CD14-positive monocyte (primary cell): ENCODE data around the gene DACT1. TPM values are rescaled to one million over a fixed set of nuclear protein-coding genes. Genes with fewer than 3 reads are reported as not detected.

Experiments used
- DNase-seq, 3 donors: peaks; one replicate each; pipeline ENCODE4 v3.0.0-alpha.2; 2011 to 2022
- H2AFZ ChIP-seq: 2 replicates; pipeline ENCODE4 v1.6.0; 2012; ENCODE audit warnings: mild to moderate bottlenecking, low read depth, low read length, inconsistent platforms; ENCODE audit not compliant: insufficient read depth, poor library complexity, severe bottlenecking
- H3K27ac ChIP-seq, 2 donors: 1 replicate in 1 of 2; 2 replicates in 1 of 2; pipeline ENCODE4 v1.5.1; 2012 to 2013; ENCODE audit warnings: low read length in 2 of 2, control low read depth in 1 of 2, inconsistent platforms in 1 of 2, low read depth in 1 of 2, mild to moderate bottlenecking in 1 of 2
- H3K27me3 ChIP-seq, 2 donors: one replicate each; pipeline versions ENCODE4 v1.6.0 to v1.6.1; 2011 to 2013; ENCODE audit warnings: low read length in 2 of 2; ENCODE audit not compliant: control insufficient read depth in 2 of 2, insufficient read depth in 2 of 2
- H3K36me3 ChIP-seq, 2 donors: replicated peaks in 1 of 2; 1 replicate in 1 of 2; 2 replicates in 1 of 2; pipeline versions ENCODE4 v1.5.1 to v1.6.1; 2012 to 2013; ENCODE audit warnings: low read length in 2 of 2, control low read depth in 1 of 2, inconsistent platforms in 1 of 2, mild to moderate bottlenecking in 1 of 2; ENCODE audit not compliant: insufficient read depth in 2 of 2, control insufficient read depth in 1 of 2
- H3K4me1 ChIP-seq, 2 donors: 1 replicate in 1 of 2; 2 replicates in 1 of 2; pipeline versions ENCODE4 v1.5.1 to v1.6.1; 2012 to 2013; ENCODE audit warnings: low read length in 2 of 2, control low read depth in 1 of 2, inconsistent platforms in 1 of 2, mild to moderate bottlenecking in 1 of 2, moderate library complexity in 1 of 2; ENCODE audit not compliant: insufficient read depth in 2 of 2, control insufficient read depth in 1 of 2
- H3K4me2 ChIP-seq: replicated peaks from 2 replicates; pipeline ENCODE3; 2012; ENCODE audit warnings: low read length, moderate library complexity, mild to moderate bottlenecking; ENCODE audit not compliant: poor library complexity, severe bottlenecking; ENCODE audit errors: extremely low read depth
- H3K4me3 ChIP-seq, 3 experiments: fragments of 200-600 bp in 1 of 3; sonication (generic) in 1 of 3; replicated peaks in 1 of 3; 1 replicate in 2 of 3; 2 replicates in 1 of 3; pipeline ENCODE4 v1.5.1; 2011 to 2013; ENCODE audit warnings: low read length in 3 of 3, mild to moderate bottlenecking in 3 of 3, control low read depth in 2 of 3, low read depth in 2 of 3, inconsistent platforms in 1 of 3, moderate library complexity in 1 of 3
- H3K79me2 ChIP-seq: 2 replicates; pipeline ENCODE4 v1.6.0; 2012; ENCODE audit warnings: mild to moderate bottlenecking, control low read depth, inconsistent platforms, low read length, moderate library complexity; ENCODE audit not compliant: insufficient read depth
- H3K9ac ChIP-seq: 2 replicates; pipeline ENCODE4 v1.6.0; 2017; ENCODE audit warnings: low read length, mild to moderate bottlenecking; ENCODE audit not compliant: insufficient read depth, poor library complexity, severe bottlenecking
- H3K9me3 ChIP-seq, 2 donors: replicated peaks in 1 of 2; 1 replicate in 1 of 2; 2 replicates in 1 of 2; pipeline versions ENCODE4 v1.5.1 to v1.6.1; 2012 to 2013; ENCODE audit warnings: low read length in 2 of 2, control low read depth in 1 of 2; ENCODE audit not compliant: control insufficient read depth in 1 of 2, insufficient read depth in 1 of 2
- H4K20me1 ChIP-seq: 2 replicates; pipeline ENCODE4 v1.6.0; 2012; ENCODE audit warnings: mild to moderate bottlenecking, low read length, control low read depth, moderate library complexity; ENCODE audit not compliant: insufficient read depth
- H3K27ac Mint-ChIP-seq, 7 donors: one replicate each; pipeline ENCODE4 v1.8.0; 2020; ENCODE audit warnings: mild to moderate bottlenecking in 7 of 7, mixed read lengths in 7 of 7, moderate library complexity in 6 of 7, inconsistent platforms in 2 of 7
- H3K27me3 Mint-ChIP-seq, 3 donors: one replicate each; pipeline ENCODE4 v1.8.0; 2021 to 2022; ENCODE audit warnings: low read depth in 3 of 3, mild to moderate bottlenecking in 3 of 3, mixed read lengths in 3 of 3, moderate library complexity in 3 of 3, inconsistent platforms in 1 of 3
- H3K36me3 Mint-ChIP-seq, 2 donors: one replicate each; pipeline ENCODE4 v1.8.0; 2020; ENCODE audit warnings: mixed read lengths in 2 of 2, inconsistent platforms in 1 of 2, mild to moderate bottlenecking in 1 of 2
- H3K4me1 Mint-ChIP-seq: one replicate; pipeline ENCODE4 v1.8.0; 2020; ENCODE audit warnings: mild to moderate bottlenecking, mixed read lengths
- H3K4me3 Mint-ChIP-seq, 2 donors: one replicate each; pipeline ENCODE4 v1.8.0; 2020; ENCODE audit warnings: mild to moderate bottlenecking in 2 of 2, mixed read lengths in 2 of 2, moderate library complexity in 1 of 2
- H3K9me3 Mint-ChIP-seq, 7 donors: one replicate each; pipeline ENCODE4 v1.8.0; 2020 to 2022; ENCODE audit warnings: mixed read lengths in 7 of 7, mild to moderate bottlenecking in 6 of 7, moderate library complexity in 6 of 7, inconsistent platforms in 2 of 7
- CTCF ChIP-seq: fragments of 200-600 bp; IDR thresholded peaks from one replicate; pipeline ENCODE4 v1.8.0; 2022; ENCODE audit warnings: antibody characterized with exemption, mild to moderate bottlenecking
- WGBS: methylation state at CpG from one replicate; pipeline ENCODE4 v1.1.5; 2013; ENCODE audit warnings: missing lambda C conversion rate; ENCODE audit not compliant: insufficient coverage; 5-methylcytosine and 5-hydroxymethylcytosine counted together
- intact Hi-C, 2 donors: fragments of 100-400 bp; cut with micrococcal nuclease; formaldehyde crosslinking; loops; one replicate each; pipeline versions ENCODE4 v1.15.0 to v1.15.1; 2023
- polyA plus RNA-seq, 3 donors: library from polyadenylated mRNA; depleted of rRNA in 1 of 3; unstranded in 2 of 3; stranded (reverse) in 1 of 3; fragments of 300-500 nt in 2 of 3; fragments of >200 nt in 1 of 3; fragmentation: Illumina TruSeq in 2 of 3; gene quantifications; 1 replicate in 2 of 3; 2 replicates in 1 of 3; pipeline ENCODE4 v1.2.3, GENCODE V29; 2012 to 2021

DACT1 gene
- polyA plus RNA-seq, 3 donors = 0.09 TPM; not detected in 2

DNA sequence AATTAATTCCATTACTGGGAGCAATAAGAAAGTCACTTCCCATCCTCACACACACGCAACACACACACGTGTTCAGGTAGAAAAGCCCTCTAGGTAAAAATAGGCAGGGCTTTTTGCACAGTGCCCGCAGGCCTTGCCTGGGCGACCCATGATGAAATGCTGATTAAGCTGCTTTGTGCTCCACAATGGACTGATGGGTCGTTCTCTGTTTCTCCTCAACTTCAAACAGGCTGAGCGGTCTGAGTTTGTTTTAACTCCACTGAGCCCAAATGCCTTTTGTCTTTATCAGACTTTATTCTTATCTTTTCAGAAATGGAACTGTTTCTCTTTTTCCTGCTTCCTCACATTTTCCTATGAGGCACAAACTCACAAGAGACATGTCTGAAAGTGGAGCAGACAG, 9.4 kb upstream of the DACT1 start:
- H3K4me2 ChIP-seq = no peak overlapping the region
- no peak overlapping the region for H2AFZ ChIP-seq
- no peaks in the 10 kb centered on the region for H3K36me3 Mint-ChIP-seq
- H3K27ac ChIP-seq = no peak overlapping the region
- no peak overlapping the region for H3K4me3 Mint-ChIP-seq
- no peaks in the 10 kb centered on the region for H3K9me3 Mint-ChIP-seq
- no peak for DNase-seq
- peaks cover 0 to 3% of the 10 kb centered on the region in 2 donors for H3K4me1 ChIP-seq
- H4K20me1 ChIP-seq = no peaks in the 10 kb centered on the region
- H3K36me3 ChIP-seq = no peaks in the 10 kb centered on the region
- no peaks in the 10 kb centered on the region for H3K79me2 ChIP-seq
- peaks cover 0 to 2% (median 2%) of the 10 kb centered on the region in 3 donors for H3K27me3 Mint-ChIP-seq
- H3K9ac ChIP-seq = no peak overlapping the region
- no peak for TF ChIP-seq CTCF
- H3K4me3 ChIP-seq = no peak overlapping the region
- 96% methylated on average over 4 of the region's 6 CpGs for WGBS
- no peak overlapping the region for H3K27ac Mint-ChIP-seq
- H3K4me1 Mint-ChIP-seq = peaks cover 3% of the 10 kb centered on the region
- intact Hi-C loops = no loop called here
- H3K9me3 ChIP-seq = no peaks in the 10 kb centered on the region
- H3K27me3 ChIP-seq = no peaks in the 10 kb centered on the region

- TF ChIP-seq CTCF = no peak
- Histone ChIP-seq H3K27me3 (no peaks in the 10 kb centered on the region), H3K4me3 (no peak overlapping the region), H4K20me1 (no peaks in the 10 kb centered on the region), H3K9ac (no peak overlapping the region), H3K27ac (no peak overlapping the region), H3K79me2 (no peaks in the 10 kb centered on the region), H3K9me3 (no peaks in the 10 kb centered on the region), H3K36me3 (no peaks in the 10 kb centered on the region), H2AFZ (no peak overlapping the region), H3K4me1 (peaks cover 0 to 3% of the 10 kb centered on the region in 2 donors), H3K4me2 (no peak overlapping the region)
- H3K9me3 Mint-ChIP-seq = no peaks in the 10 kb centered on the region
- peaks cover 0 to 3% (median 2%) of the 10 kb centered on the region in 3 donors for H3K27me3 Mint-ChIP-seq
- intact Hi-C loops = no loop called here
- WGBS = 80% methylated on average over 1 of the region's 1 CpG
- no peaks in the 10 kb centered on the region for H3K36me3 Mint-ChIP-seq
- DNase-seq = no peak
- no peak overlapping the region for H3K4me3 Mint-ChIP-seq
- peaks cover 3% of the 10 kb centered on the region for H3K4me1 Mint-ChIP-seq
- H3K27ac Mint-ChIP-seq = no peak overlapping the region
Measured at GRCh38 chr14:58629281-58629680, 8.5 kb upstream of the DACT1 start.
